Urinary bladder (tissue), 4 donors: Measurements from ENCODE around the gene DPP6. TPM values are rescaled to one million over a fixed set of nuclear protein-coding genes. Genes with fewer than 3 reads are reported as not detected.

Experiments
- DNase-seq: peaks from one replicate; pipeline ENCODE4 v3.0.0-alpha.2; 2015; ENCODE audit errors: extremely low spot score
- H3K27ac ChIP-seq: one replicate; pipeline ENCODE4 v1.5.1; 2013; ENCODE audit warnings: low read depth, mild to moderate bottlenecking, moderate library complexity
- H3K36me3 ChIP-seq: one replicate; pipeline ENCODE4 v1.6.1; 2013; ENCODE audit warnings: mild to moderate bottlenecking, moderate library complexity; ENCODE audit not compliant: insufficient read depth
- H3K4me1 ChIP-seq: one replicate; pipeline ENCODE4 v1.6.1; 2013; ENCODE audit warnings: mild to moderate bottlenecking, moderate library complexity; ENCODE audit not compliant: insufficient read depth
- H3K4me3 ChIP-seq: one replicate; pipeline ENCODE4 v1.5.1; 2013; ENCODE audit warnings: low read depth, low read length
- WGBS: extraction: QIAGEN DNeasy Blood & Tissue Kit; methylation state at CpG from one replicate; pipeline ENCODE4 v1.1.7; 2013; 5-methylcytosine and 5-hydroxymethylcytosine counted together
- polyA plus RNA-seq: library from polyadenylated mRNA; stranded (reverse); fragments of 200-250 nt; gene quantifications from one replicate; pipeline ENCODE4 v1.2.3, GENCODE V29; 2013
- total RNA-seq: library from RNA; depleted of rRNA; stranded (reverse); fragments of >200 nt; gene quantifications from one replicate; pipeline ENCODE4 v1.2.3, GENCODE V29; 2014
- donor health status: healthy with polysubstance abuse.
- donor health status: healthy.

DPP6 gene
- total and polyA plus RNA-seq, 2 donors: 1.2 to 2.4 TPM

DNA sequence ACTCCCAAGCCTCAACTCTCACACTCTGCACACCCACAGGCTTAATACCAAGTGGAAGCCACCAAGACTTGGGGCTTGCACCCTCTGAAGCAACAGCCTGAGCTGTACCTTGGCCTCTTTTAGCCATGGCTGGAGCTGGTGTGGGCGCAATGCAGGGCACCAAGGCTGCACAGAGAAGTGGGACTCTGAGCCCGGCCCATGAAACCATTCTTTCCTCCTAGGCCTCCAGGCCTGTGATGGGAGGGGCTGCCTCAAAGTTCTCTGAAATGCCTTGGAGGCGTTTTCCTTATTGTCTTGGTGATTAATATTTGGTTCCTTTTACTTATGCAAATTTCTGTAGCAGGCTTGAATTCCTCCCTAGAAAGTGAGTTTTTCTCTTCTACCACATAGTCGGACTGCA lies 674.2 kb downstream of the DPP6 start:
- H3K36me3 ChIP-seq: no peaks in the 10 kb centered on the region
- DNase-seq: no peak
- H3K27ac ChIP-seq: no peak overlapping the region
- H3K4me3 ChIP-seq: no peak overlapping the region
- H3K4me1 ChIP-seq: no peaks in the 10 kb centered on the region
- WGBS: 71% methylated on average over 4 of the region's 4 CpGs

DNA sequence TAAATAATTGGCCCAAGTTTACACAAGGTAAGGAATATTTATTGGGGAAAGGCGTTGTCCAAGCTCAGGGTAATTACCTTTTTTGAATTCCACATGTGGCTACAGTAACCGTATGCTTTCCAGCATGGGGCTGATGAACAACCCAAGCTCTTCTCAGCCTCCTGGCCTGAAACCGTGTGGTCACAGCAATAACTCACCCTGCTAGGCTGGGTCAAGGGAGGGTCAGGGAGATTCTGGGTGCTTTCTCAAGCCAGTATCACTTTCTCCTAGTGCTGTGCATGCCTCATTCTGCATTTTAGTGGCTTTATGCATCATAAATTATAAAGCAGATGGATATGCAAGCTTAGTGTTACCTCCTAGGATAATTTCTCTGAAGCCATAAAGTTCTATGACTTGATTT lies 676.9 kb downstream of the DPP6 start:
- no peak for DNase-seq
- 56% methylated on average over 3 of the region's 3 CpGs for WGBS
- no peaks in the 10 kb centered on the region for H3K36me3 ChIP-seq
- no peak overlapping the region for H3K4me3 ChIP-seq
- no peak overlapping the region for H3K27ac ChIP-seq
- H3K4me1 ChIP-seq: no peaks in the 10 kb centered on the region

DNA sequence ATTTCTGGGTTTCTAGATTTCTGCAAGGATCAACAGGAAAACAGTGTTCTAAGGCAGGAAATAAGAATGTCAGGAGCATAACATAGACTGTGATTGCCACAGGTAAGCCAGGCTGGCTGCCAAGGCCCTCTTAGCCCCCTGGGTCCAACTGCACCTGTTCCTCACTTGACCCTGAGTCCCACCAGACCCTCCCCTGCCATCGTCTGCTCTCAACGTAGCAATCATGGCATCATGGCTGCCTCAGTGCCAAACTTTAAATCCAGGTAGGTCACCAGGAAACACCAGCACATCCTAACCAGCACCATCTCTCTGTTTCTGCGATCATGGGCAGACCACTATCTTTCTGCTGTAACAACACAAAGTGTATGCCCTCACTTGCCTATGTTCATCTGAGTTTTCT lies 683.6 kb downstream of the DPP6 start:
- Histone ChIP-seq H3K36me3 (no peaks in the 10 kb centered on the region), H3K27ac (no peak overlapping the region), H3K4me1 (no peaks in the 10 kb centered on the region), H3K4me3 (no peak overlapping the region)
- no peak for DNase-seq
- WGBS: 82% methylated on average over 3 of the region's 3 CpGs

DNA sequence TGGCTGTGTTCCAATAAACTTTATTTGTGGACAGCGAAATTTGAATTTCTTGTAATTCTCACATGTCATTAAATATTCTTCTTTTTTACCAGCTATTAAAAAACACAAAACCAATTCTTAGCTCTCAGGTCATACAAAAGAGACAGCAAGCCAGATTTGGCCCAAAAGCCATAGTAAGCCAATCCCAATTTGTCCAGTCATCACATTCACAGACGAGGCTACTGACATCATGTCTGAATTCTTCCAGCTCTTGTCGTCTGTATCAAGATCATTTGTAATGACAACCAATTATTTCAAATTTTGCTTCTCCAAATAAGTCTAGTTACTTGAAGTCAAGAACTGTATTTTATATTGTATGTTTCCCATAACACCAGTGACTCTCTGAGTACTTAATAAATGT lies 684.2 kb downstream of the DPP6 start:
- H3K4me1 ChIP-seq: no peaks in the 10 kb centered on the region
- H3K4me3 ChIP-seq: no peak overlapping the region
- no peak overlapping the region for H3K27ac ChIP-seq
- 69% methylated on average over 3 of the region's 3 CpGs for WGBS
- no peak for DNase-seq
- H3K36me3 ChIP-seq: no peaks in the 10 kb centered on the region

DNA sequence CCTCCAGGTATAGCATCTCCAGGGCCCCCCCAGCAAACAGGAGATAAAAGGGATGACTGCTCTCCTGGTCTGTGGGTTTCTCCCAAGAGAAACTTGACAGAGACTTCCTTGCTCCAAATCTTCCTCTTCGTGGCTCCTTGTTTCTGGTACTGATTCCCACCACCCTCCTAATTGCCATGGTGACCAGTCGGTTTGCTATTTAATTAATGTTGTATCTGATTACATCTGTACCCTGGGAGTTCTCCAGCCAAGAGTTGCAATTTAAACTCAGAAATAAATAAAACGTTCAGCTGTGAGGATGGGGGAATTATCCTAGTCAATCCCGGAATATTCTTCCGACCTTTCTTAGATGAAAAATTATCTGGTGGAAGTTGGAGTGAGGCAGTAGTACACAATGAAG lies 686.0 kb downstream of the DPP6 start:
- no peak for DNase-seq
- H3K4me3 ChIP-seq: no peak overlapping the region
- WGBS: 62% methylated on average over 5 of the region's 5 CpGs

DNA sequence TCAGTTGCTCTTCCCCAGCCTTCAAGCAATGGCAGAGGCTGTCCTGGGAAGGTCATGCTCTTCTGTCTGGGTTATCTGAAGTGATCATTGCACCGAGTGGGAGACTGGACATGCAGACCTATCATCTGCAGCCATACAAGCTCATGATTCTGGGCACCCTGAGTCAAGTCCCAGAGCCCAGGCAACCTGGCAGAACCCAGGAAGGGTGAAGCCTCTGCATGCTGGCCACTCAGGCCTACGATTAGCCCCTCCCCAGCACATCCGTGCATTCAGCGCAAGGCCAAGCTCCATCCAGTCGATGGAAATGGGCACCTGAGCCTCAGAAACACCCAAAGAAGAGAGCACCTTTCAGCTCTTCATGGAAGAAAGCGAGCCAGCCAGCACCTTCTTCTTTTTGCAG lies 688.9 kb downstream of the DPP6 start:
- WGBS: 77% methylated on average over 6 of the region's 6 CpGs
- H3K4me1 ChIP-seq: no peaks in the 10 kb centered on the region
- no peak overlapping the region for H3K4me3 ChIP-seq
- no peak for DNase-seq
- H3K27ac ChIP-seq: no peak overlapping the region
- no peaks in the 10 kb centered on the region for H3K36me3 ChIP-seq

More for the DNA sequence above, 686.0 kb downstream of the DPP6 start:
- Histone ChIP-seq H3K36me3 (no peaks in the 10 kb centered on the region), H3K27ac (no peak overlapping the region), H3K4me1 (no peaks in the 10 kb centered on the region)

DNA sequence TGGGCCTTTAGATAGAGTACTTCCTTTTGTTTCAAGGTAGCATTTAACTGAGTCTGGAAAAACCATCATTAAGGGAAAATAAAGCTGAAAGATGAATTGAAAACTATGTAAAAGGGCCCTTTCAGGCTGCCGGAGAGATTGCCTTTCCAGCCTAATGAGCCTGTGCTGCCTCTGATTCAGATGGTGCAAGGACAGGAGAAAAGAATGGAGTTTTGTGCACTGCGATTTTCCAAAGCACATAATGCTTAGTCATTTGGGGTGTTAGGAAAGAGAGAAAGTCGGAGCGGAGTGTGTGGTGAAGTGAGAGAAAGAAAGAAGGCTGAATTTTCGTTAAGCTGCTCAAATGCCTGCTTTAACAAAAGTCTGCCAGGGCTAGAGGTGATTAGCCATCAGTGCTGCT lies 691.0 kb downstream of the DPP6 start:
- Histone ChIP-seq H3K36me3 (no peaks in the 10 kb centered on the region), H3K27ac (no peak overlapping the region), H3K4me1 (no peaks in the 10 kb centered on the region), H3K4me3 (no peak overlapping the region)
- WGBS: 82% methylated on average over 5 of the region's 5 CpGs
- DNase-seq: no peak

DNA sequence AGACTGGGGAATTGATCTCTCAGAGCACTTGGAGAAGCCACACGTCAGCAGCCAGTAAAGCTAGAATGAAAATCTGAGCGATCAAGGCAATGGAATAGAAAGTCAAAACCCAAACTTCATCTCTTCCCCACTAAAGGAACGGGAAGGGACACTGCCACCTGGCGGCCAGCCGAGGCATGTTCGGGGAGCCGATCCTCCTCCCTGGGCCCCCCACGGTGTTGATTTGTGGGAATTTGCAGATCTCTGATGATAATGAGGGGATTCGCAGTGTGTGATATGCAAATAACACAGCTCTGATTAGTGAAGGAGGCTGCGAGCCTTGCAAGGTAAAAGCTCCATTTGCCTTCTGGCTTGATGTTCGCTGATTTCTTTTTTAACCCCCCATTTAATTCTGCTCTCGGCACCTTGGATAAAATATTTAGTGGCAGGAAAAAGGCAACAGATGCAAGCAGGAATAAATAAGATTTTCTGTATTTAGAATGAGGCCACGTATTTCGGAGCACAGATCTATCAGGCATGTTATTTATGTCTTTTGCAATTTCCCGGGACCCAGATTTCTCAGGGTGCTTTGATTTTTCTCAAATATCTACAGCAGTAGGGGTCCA lies 692.2 kb downstream of the DPP6 start:
- Histone ChIP-seq H3K4me3 (no peak overlapping the region), H3K36me3 (no peaks in the 10 kb centered on the region), H3K27ac (no peak overlapping the region), H3K4me1 (no peaks in the 10 kb centered on the region)
- WGBS: 21% methylated on average over 15 of the region's 15 CpGs
- DNase-seq: no peak

DNA sequence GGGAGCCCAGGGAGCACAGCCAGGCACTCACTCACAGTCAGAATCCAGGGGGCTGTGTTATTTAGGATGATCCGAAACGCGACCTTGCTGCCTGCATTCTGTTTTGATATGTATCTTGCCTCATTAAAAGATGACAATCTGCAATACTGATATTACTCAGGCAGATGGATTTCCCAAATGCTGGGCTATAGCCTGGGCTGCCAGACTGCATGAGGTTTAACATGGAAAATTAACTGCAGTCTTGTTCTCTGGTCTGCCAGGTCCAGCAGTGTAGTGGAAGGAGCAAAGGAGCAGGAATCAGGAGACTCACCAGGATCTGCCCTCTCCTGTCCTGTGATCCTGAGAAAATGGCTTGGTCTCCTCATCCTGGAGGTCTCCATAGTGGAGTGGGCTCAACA lies 692.7 kb downstream of the DPP6 start:
- Histone ChIP-seq H3K27ac (no peak overlapping the region), H3K4me1 (no peaks in the 10 kb centered on the region), H3K36me3 (no peaks in the 10 kb centered on the region), H3K4me3 (no peak overlapping the region)
- WGBS: 37% methylated on average over 3 of the region's 3 CpGs
- DNase-seq: no peak

DNA sequence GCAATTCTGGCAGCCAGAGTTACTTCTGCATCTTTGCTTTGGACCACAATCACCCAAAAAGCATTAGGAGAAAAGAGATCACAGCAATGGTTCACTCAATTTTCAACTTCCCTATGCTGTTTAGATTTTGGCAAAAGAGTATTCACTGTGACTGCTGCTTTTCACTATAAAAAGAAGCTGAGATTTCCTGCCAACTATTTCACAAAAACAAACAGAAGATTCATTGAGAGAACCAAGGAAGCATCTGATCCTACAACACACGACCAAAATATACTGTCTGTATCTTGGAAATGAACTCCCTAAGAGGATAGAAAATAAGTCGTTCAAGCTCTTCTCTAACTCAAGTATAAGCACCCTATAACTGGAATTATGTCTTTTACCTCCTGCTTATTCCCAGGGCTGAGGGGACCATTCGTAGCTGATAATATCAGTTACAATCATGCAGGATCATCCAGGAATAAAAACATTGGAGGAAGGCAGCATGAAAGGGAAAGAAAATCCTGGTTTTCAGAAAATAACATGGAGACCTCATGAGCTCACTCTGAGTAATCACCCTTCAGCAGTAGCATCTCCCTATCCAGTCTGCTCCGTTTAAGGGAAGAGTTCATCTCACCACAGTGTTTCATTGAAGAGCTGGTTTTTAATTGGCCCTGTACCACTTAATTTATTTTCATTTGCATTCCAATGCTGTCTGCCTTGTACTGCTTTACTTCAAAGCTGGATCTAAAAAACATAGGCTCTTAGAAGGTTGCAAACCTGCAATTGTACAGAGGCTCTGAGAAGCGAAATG lies 694.6 kb downstream of the DPP6 start:
- H3K4me1 ChIP-seq: no peaks in the 10 kb centered on the region
- DNase-seq: no peak
- H3K36me3 ChIP-seq: no peaks in the 10 kb centered on the region
- H3K4me3 ChIP-seq: no peak overlapping the region
- no peak overlapping the region for H3K27ac ChIP-seq
- 34% methylated on average over 5 of the region's 5 CpGs for WGBS

DNA sequence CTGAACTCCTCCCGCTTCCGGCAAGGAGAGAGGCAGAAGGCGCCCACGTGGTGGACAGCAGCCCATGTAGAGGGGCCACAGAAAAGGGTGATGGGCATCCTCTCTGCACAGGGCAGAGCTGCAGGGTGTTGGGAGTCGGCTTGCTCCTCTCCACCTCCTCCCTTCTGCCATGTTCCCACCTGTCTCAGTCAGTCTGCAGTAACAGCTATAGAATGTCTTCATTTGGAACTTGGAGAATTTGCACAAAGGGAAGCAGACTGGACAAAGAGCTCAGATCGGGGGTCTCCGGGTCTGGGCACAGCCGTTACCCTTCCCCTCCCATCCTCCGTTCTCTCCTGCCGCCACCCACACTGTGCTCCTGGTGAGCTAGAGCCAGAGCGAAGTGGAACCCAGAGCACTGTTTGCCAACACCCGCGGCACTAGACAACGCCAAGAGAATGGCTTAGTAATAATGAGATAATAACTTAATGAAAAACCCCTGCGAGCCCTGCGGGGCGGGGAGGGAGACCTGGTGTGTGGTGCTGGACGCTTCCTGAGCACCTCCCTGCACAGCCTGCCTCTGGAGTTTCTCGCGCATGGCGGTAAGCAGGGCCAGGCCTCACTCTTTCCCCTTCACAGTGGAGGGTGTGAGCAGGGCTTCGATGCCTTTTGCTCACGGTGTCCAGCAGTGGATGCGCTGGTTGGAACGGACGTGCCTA lies 696.0 kb downstream of the DPP6 start:
- 83% methylated on average over 26 of the region's 26 CpGs for WGBS
- no peak overlapping the region for H3K27ac ChIP-seq
- H3K36me3 ChIP-seq: no peaks in the 10 kb centered on the region
- DNase-seq: no peak
- H3K4me1 ChIP-seq: no peaks in the 10 kb centered on the region
- no peak overlapping the region for H3K4me3 ChIP-seq

DNA sequence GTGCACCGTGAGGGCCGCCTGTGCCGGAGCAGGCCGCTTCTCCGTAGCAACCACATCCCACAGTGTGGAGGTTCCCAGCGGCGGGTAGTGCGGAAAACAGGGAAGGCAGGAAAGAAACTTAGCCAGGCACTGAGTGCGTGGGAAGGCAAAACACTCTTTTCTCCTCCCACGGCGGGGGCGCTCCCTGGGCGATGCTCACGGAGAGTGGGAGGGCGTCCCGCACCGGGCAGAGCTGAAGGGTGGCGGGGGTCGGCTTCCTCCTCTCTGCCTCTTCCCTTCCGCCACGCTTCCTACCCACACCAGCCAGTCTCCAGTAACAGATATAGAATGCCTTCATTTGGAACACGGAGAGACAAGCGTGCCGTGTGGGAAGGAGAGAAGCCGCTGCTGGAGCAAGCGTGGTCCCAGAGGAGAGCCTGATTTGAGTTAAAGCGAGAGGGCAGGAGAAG lies 698.2 kb downstream of the DPP6 start:
- Histone ChIP-seq H3K4me1 (no peaks in the 10 kb centered on the region), H3K27ac (no peak overlapping the region)
- WGBS: 90% methylated on average over 27 of the region's 27 CpGs

DNA sequence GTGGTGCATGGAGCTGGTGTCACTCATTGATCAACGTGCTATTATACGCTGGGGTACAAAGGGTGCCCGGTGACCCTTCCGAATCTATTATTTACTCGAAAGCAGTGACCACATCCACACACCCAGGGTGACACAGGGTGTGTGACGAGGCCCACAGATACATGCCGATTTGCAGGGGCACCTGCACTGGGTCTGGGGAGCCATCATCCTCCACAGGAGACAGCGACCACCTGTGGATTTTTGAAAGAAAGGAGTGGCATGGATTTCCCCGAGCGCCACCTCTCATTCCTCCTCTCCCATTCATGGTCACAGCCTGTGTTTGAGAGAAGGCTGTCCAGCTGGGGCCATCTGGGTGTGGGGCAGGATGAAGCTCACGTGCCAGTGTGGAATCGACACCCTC lies 701.0 kb downstream of the DPP6 start:
- Histone ChIP-seq H3K4me1 (no peaks in the 10 kb centered on the region), H3K36me3 (no peaks in the 10 kb centered on the region), H3K4me3 (no peak overlapping the region), H3K27ac (no peak overlapping the region)
- no peak for DNase-seq
- 90% methylated on average over 12 of the region's 12 CpGs for WGBS

More for the DNA sequence above, 698.2 kb downstream of the DPP6 start:
- DNase-seq: no peak
- Histone ChIP-seq H3K4me3 (no peak overlapping the region), H3K36me3 (no peaks in the 10 kb centered on the region)

DNA sequence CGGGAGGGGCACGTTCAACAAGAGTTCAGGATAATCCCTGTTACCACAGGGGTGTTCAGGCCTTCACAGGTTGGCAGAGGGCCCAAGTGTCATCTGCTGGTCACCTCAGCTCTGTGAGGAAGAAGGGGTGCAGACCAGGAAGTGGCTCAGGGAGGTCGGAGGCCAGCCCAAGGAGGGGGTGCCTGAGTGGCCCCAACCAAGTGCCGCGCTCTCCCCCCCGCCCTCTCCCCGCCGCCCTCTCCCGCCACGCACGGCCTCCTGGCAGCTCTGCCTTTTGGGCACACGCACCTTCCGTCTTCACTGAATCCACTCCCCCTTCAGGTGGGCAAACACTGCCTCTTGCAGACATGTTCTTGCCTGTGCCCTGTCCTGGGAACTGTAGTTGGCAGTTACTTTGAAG lies 705.6 kb downstream of the DPP6 start:
- WGBS: 84% methylated on average over 13 of the region's 13 CpGs
- no peak for DNase-seq
- H3K27ac ChIP-seq: no peak overlapping the region
- H3K36me3 ChIP-seq: no peaks in the 10 kb centered on the region
- no peaks in the 10 kb centered on the region for H3K4me1 ChIP-seq
- no peak overlapping the region for H3K4me3 ChIP-seq
